ENCODE measurements around the gene DCLK3. TPM values are rescaled to one million over a fixed set of nuclear protein-coding genes. Genes with fewer than 3 reads are reported as not detected.

Gene DCLK3
- total RNA-seq, 1 donor, result under 0.01 TPM

DNA sequence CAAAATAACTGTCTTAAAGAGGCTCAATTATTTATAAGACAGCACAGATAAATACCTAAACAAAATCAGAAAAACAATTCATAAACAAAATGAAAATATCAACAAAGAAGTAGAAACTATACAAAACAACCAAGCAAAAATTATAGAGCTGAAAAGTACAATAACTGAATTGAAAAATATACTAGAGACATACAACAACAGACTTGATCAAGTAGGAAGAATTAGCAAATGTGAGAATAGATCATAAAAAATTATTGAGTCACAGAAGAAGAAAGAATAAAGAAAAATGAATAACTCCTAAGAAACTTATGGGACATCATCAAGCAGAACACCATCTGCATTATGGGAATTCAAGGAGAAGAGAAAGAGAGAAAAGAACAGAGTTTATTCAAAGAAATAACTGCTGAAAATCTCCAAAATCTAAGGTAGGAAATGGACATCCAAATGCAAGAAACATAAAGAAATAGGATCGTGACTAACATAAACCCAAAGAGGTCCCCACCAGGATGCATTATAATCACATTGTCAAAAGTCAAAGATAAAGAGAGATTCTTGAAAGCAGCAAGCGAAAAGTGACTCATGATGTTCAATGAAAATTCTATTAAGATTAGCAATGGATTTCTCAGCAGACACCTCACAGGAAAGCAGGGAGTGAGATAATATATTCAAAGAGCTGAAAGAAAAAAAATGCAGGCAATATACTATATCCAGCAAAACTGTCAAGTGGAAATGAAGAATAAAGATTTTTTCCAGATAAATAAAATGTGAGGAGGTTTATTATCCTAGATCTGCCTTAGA lies 85.9 kb downstream of the DCLK3 start:
- H3K4me3 ChIP-seq (ENCODE audit: low read length), result no peak overlapping the region
- no peaks in the 10 kb centered on the region for H3K27me3 ChIP-seq (ENCODE audit: insufficient read depth, low read length)
- H3K4me1 ChIP-seq (ENCODE audit: insufficient read depth, low read length), result no peaks in the 10 kb centered on the region
- peaks cover 14% of the 10 kb centered on the region for H3K9me3 ChIP-seq (ENCODE audit: low read depth, low read length)

DNA sequence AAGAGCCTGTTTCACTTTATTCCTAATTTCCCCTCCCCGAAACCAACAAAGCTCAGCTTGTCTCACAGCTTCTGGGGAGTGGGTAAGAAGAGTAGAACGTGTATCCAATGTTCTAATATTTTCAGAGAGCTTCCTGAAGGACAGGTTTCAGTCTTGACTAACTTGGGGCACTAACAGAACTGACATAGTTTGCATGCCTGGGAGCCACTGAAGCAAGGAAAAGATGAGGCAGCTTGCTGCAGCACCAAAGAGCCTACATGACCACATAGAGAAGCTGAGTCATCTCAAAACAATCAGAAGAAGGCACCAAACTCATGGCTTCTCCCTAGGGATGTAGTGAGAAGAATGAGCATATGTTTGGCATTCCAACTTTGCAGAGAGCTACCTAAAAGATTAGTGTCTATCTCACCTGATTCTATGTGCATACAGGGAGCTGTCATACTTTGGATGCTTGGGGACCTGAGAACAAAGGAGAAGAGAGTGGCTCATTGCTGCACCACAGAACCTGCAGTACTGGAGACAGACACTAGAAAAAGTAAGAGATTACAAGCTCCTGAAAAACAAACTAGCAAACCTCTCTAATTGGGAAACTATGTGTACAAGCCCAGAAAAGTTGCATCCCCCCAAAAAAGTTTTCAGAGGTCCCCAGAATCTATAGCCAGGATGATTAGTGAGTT lies 86.9 kb downstream of the DCLK3 start:
- Histone ChIP-seq H3K4me3 (ENCODE audit: low read length) (no peak overlapping the region), H3K4me1 (ENCODE audit: insufficient read depth, low read length) (no peaks in the 10 kb centered on the region), H3K27me3 (ENCODE audit: insufficient read depth, low read length) (no peaks in the 10 kb centered on the region), H3K9me3 (ENCODE audit: low read depth, low read length) (peaks cover 14% of the 10 kb centered on the region)

DNA sequence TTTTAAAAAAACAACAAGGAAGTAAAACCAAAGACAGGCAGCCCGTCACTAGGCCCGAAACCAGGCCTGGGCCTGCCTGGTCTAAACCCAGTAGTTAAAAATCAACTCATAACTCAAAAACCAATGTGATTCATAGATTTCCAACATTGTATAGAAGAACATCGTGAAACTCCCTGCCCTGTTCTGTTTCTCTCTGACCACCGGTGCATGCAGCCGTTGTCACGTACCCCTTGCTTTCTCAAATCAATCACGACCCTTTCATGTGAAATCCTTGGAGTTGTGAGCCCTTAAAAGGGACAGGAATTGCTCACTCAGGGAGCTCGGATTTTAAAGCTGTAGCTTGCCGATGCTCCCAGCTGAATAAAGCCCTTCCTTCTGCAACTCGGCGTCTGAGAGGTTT lies 89.5 kb downstream of the DCLK3 start:
- Histone ChIP-seq H3K27me3 (ENCODE audit: insufficient read depth, low read length) (no peaks in the 10 kb centered on the region), H3K4me3 (ENCODE audit: low read length) (no peak overlapping the region), H3K9me3 (ENCODE audit: low read depth, low read length) (peaks cover 14% of the 10 kb centered on the region), H3K4me1 (ENCODE audit: insufficient read depth, low read length) (no peaks in the 10 kb centered on the region)

DNA sequence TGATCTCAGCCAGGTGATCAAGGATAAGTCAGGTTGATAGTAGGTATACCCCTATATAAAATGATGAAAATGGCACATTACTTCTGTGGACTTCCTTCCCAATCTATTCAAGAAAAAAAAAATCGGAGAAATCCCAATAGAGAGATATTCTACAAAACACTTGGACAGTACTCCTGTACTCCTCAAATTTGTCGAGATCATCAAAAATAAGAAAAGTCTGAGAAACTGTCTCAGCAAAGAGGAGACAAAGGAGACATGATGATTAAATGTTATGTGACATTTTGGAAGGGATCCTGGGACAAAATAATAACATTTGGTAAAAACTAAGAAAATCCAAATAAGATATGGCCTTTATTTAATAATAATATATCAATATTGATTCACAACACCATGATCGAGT lies 94.6 kb downstream of the DCLK3 start:
- Histone ChIP-seq H3K9me3 (ENCODE audit: low read depth, low read length) (no peaks in the 10 kb centered on the region), H3K27me3 (ENCODE audit: insufficient read depth, low read length) (no peaks in the 10 kb centered on the region), H3K4me1 (ENCODE audit: insufficient read depth, low read length) (no peaks in the 10 kb centered on the region), H3K4me3 (ENCODE audit: low read length) (no peak overlapping the region)

DNA sequence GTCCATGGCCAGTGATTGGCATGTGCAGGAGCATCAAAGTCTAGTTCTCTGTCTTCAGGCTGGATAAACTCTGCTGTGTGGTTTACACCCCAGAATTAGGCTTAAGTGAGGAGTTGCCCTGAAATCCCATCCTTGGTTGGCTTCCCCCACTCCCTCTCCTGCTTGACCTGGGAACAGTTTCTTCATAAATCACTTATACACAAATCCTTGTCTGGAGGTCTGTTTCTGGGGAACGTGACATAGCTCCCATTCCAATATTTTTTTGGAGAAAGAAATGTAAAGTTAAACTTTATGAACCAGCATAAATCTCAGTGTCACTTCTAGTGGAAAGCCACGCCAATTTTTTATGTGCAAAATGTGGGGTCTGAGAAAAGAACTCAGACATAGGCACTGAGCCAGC lies 98.2 kb downstream of the DCLK3 start:
- Histone ChIP-seq H3K9me3 (ENCODE audit: low read depth, low read length) (no peaks in the 10 kb centered on the region), H3K4me3 (ENCODE audit: low read length) (no peak overlapping the region), H3K27me3 (ENCODE audit: insufficient read depth, low read length) (no peaks in the 10 kb centered on the region), H3K4me1 (ENCODE audit: insufficient read depth, low read length) (no peaks in the 10 kb centered on the region)

DNA sequence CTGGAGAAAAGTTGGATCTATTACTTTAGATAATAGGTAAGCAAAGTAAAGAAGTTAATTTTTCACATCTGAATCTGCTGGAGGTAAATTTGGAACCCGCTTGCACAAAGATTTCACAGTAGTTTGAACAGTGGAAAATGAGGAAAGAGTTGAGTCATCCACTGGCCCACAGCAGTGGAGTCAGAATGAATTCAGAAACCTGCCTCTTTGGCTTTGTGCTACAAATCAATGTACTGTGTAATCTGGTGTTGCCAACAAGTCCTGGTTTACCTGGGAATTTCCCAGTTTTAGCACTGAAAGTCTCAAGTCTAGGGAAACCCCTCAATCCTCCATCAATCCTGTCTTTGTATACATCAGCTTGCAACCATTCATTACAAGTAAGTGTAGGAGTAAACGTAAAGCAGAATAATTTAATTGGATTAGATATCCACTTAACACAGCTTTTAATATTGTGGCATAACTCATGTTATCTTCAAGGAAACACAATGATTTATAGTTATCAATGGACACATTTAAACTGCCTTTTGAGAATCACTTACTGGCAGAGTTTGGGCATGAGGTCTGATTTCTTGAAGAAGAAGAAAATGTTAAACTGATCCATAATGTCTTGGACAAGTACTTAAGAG lies 100.6 kb downstream of the DCLK3 start:
- Histone ChIP-seq H3K27me3 (ENCODE audit: insufficient read depth, low read length) (no peaks in the 10 kb centered on the region), H3K4me3 (ENCODE audit: low read length) (no peak overlapping the region), H3K4me1 (ENCODE audit: insufficient read depth, low read length) (no peaks in the 10 kb centered on the region), H3K9me3 (ENCODE audit: low read depth, low read length) (no peaks in the 10 kb centered on the region)

DNA sequence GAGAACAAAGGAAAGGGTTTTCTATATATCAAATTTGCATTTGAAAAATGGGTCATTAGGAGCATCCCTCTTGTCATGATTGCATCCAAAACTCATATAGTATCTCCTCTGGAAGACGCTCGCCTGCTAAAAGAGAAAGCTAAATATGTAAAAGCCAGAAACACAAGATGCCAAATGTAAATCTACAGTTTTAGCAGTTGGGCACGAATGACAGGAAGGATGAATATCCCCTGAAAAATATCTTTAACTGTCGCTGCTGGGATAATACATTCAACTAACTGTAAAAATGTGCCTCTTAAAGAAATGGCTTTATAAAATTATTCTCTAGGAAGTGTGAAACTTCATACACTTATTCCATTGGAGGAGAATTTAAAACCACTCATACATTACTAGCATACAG lies 101.7 kb downstream of the DCLK3 start:
- Histone ChIP-seq H3K4me3 (ENCODE audit: low read length) (no peak overlapping the region), H3K9me3 (ENCODE audit: low read depth, low read length) (no peaks in the 10 kb centered on the region), H3K4me1 (ENCODE audit: insufficient read depth, low read length) (no peaks in the 10 kb centered on the region), H3K27me3 (ENCODE audit: insufficient read depth, low read length) (no peaks in the 10 kb centered on the region)

Other genes with a start within 250 kb of the DCLK3 start
- gene TRANK1, start 180.5 kb upstream of the DCLK3 start, total RNA-seq, result 42.4 TPM
- 42.5 TPM for gene EPM2AIP1, start 228.6 kb upstream of the DCLK3 start, total RNA-seq
- gene MLH1, start 229.0 kb upstream of the DCLK3 start, total RNA-seq, result 41.5 TPM

Measured in mononuclear cell (primary cell).